SK-N-DZ (cell line): Measurements from ENCODE around the gene C2orf78. TPM values are rescaled to one million over a fixed set of nuclear protein-coding genes. Genes with fewer than 3 reads are reported as not detected.
"Not testable (repeated sequence)": the region's sequence is repeated elsewhere in the genome, so short reads cannot be mapped to it uniquely, and the experiment has no call there.

Source experiments
- DNase-seq: peaks from one replicate; pipeline ENCODE4 v3.0.0-alpha.2; 2015; ENCODE audit warnings: low spot score
- polyA plus RNA-seq, 2 experiments: library from polyadenylated mRNA; depleted of rRNA; stranded (reverse); fragments of >200 nt; gene quantifications; 2 replicates each; pipeline ENCODE4 v1.2.3, GENCODE V29; 2014

Gene C2orf78
- polyA plus RNA-seq (2014; cell fraction: cytosol; rRNA removed): 0.07 TPM in 1 of 2 replicates, not detected in the other
- not detected in 2 replicates for polyA plus RNA-seq (2014; cell fraction: nucleus; rRNA removed)

DNA sequence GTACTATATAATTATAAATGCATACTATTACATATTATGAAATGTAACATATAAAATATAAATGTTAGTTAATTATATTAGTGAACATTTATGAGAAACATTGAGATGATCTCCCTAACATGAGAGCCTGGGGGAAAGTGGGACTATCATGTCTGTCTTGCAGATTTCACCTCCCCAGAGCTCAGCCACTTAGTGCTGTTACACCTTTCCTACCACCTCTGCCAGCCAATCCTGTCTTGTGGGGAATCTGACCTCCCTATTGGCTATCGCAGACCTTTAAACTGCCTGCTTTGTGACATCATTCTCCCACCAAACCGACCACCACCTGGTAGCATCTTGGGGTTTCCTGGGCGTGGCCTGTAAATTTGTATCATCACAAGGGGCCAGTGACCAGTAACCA is at the start of gene C2orf78:
Gene C2orf78, plus strand, starts transcription at position 301 of the 400 bp plus-strand sequence. CDS start 127 bp downstream, outside the sequence.
- not testable (repeated sequence) for DNase-seq

DNA sequence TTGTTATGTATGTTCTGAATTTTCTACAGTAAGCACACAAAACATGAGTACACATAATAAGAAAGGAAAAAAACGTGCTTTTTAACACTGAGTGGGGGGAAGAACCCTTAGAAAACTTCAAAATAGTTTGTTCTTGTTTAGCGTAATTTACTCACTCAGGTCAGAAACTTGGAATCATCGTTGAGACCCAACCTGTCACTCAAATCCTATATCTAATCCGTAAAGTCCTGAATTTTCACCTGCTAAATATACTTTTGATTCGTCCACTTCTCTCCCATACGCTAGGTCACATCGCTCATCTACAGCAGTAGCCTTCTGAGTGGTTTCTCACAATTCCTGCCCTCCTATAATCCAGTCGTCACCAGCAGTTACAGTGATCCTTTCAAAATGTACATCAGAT is 47.6 kb upstream of the C2orf78 start:
- no peak for DNase-seq

DNA sequence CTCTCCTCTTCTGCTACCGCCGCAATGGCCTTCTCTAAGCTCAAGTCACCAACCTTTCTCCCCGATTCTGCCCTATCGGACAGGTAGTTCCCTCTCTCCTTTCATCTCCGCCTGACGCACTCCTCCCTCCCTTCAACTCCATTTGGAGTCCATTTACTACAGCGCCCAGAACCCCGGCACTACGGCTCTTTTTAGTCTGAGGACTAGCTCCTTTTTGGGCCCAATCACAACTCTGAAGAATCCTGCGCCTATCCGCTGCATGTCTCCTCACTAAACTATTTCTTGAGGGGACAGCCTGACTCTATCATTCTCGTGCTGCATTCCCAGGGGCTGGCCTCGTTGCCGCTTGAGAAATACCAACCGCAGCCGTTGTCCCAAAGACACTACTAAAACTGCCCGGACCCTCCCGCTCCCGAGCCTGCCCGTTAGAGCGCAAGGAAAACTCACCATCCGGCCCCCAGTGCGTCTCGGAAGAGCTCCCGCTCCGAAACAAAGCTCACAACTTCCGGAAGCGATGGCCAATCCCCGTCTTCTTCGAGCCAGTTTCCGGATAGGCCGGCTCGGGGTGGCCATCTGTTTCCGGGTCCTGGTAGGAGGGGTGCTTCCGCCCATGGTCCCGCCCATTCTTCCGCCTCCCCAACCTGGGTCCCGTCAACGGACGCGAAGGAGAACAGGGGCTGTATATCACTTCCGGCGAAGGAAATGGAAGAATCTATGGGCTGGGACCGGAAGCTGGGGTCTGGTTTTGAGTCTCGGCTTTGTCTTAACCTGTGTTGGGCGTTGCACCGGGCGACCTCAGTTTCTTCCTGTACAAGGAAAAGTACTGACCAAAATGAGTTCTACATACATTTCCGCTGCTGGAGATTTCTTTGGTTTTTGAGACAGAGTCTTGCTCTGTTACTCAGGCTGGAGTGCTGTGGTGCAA is 46.9 kb upstream of the C2orf78 start, which contains the start of gene TPRKB:
Gene TPRKB, minus strand, starts transcription at position 491 of the 925 bp plus-strand sequence. CDS start 2,776 bp downstream, outside the sequence.
- peak; percentile 97 for DNase-seq

GRCh38 chr2:73739101-73739500 is 44.9 kb upstream of the C2orf78 start:
- DNase-seq: no peak

- DNase-seq: no peak
Observed at GRCh38 chr2:73740767-73741166, 43.2 kb upstream of the C2orf78 start.

GRCh38 chr2:73746015-73746876 is 37.7 kb upstream of the C2orf78 start:
- no peak for DNase-seq

- no peak for DNase-seq
Observed at GRCh38 chr2:73746877-73747208, 37.1 kb upstream of the C2orf78 start.

DNA sequence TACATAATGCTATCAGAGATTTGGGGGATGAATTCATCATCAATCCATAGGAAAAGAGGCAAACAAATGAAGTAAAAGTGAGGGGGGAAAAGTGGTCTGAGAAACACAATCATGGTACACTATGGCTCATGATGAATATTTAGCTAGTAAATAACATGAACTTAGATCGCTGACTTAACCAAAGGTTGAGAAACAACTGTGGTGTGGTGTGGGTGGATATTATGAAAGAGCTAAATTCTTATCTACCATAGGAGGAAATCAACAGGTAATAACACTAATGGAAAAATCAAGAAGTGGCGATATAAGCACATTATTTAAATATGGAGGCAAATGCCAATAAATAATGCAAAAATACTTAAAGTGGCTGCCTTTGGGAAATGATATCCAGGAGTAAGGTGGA is 34.7 kb upstream of the C2orf78 start:
- DNase-seq: no peak

GRCh38 chr2:73754332-73754731 is 29.7 kb upstream of the C2orf78 start:
- DNase-seq: not testable (repeated sequence)

DNA sequence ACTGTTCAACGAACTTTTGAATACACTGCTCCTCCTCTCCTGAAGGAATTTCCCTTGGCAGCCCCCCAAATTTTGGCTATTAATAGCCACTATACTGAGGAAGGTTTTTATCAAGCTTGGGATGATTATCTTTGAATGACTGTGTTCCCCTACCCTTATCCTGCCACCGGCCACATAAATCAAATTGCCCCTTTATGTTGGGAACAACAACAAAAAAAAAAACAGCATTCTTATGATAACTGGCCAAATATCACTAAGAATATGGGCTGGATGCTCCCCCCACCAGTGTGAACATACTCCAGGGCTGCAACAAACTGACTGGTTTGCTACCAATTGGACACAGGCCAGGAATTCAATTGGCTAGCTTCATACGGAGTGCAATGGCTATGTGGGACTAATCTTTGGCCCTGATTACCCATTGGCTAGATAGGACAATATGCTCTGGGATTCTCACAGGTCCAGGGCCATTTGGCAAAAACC is 24.7 kb upstream of the C2orf78 start:
- DNase-seq: no peak

DNA sequence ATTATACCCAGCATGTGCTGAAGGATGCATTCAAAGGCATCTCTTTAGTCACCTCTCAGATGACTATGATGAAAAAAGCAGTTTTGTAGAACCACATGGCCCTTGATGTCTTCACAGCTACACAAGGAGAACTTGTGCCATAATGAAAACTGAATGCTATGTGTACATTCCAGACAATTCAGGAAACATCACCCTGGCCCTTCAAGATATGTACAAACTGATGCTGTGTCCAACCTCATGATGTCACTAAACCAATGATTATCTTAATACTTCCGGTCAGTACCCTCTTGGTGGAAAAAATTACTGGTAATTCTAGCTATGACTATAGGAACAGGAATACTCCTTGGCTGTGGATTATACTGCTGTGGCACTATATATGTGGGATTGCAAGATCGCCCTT is 24.1 kb upstream of the C2orf78 start:
- no peak for DNase-seq

GRCh38 chr2:73762571-73762970 is 21.4 kb upstream of the C2orf78 start:
- no peak for DNase-seq

DNA sequence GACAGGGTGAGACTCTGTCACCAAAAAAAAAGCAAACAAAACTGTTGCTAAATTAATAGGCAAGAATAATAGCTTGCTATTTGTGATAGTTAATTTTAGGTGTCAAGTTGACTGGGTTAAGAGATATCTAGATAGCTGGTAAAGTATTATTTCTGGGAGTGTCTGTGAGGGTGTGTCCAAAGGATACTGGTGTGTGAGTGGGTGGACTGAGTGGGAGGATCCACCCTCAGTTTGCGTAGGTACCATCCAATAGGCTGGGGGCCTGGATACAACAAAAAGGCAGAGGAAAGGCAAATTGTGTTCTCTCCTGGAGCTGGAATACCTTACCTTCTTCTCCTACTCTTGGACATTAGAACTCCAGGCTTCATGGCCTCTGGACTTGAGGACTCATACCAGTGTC is 19.0 kb upstream of the C2orf78 start:
- no peak for DNase-seq

DNA sequence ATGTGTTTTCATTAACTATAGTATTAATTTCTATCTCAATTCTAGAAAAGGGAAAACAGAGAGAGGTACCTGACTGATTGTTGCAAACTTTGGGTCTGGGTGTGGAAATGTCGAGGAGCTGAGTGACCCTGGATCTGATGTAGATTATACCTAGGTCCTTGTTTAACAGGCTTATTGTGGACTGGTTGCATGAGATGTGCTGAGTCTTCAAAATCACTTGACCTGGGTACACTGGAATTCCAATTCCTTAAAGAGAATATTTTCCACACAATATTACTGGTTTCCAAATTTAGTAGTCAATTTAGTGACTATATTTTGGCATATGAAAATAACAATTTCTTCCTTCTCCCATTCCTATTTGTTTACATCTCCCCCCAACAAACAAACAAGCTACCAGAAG is 17.6 kb upstream of the C2orf78 start:
- no peak for DNase-seq

GRCh38 chr2:73766994-73767393 is 17.0 kb upstream of the C2orf78 start:
- no peak for DNase-seq

GRCh38 chr2:73770725-73771124 is 13.3 kb upstream of the C2orf78 start:
- no peak for DNase-seq

DNA sequence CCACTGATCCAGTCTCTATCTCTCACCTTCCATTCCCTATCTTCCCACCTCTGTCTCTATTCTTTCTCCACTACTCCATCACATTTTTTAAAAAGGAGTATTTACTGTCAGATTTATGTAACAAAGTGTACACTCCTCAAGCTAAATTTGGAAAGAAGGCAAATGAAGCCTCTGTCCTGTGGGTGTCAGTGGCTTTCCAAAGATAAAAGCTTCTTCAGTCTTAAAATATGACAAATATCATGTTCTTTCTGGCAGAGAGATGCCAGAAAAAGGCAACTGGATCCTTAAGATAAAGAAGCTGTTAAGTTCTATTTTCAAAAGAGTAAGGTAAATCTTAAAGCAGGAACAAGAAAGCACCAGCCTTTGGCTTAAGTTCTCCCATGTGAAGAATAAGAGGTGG is 11.2 kb upstream of the C2orf78 start:
- DNase-seq: no peak

GRCh38 chr2:73776381-73776780 is 7.6 kb upstream of the C2orf78 start:
- DNase-seq: no peak

GRCh38 chr2:73776869-73777519 is 7.0 kb upstream of the C2orf78 start:
- no peak for DNase-seq

DNA sequence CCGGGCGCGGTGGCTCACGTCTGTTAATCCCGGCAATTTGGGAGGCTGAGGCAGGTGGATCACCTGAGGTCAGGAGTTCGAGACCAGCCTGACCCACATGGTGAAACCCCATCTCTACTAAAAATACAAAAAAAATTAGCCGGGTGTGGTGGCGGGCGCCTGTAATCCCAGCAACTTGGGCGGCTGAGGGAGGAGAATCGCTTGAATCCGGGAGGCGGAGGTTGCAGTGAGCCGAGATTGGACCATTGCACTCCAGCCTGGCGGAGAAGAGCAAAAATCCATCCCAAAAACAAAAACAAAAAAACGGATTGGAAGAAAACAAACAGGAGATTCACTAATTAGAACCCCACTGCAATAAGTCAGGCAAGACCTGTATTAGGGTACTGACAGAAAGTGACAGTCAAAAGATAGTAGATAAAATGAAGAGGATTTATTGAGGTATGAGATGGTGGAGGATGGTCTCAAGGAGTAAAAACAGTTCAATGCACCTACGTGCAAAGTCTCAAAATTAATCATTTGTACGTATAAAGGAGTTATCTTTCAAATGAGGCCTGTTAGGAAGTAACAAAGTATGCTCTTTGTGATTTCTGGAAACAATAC is 5.0 kb upstream of the C2orf78 start:
- DNase-seq: not testable (repeated sequence)
